Activated T-cell treated with anti-CD3 and anti-CD28 coated beads, Interleukin-2, amount 50 U/mL, for 4 hours (primary cell): Measurements from ENCODE around the gene ZW10. TPM values are rescaled to one million over a fixed set of nuclear protein-coding genes. Genes with fewer than 3 reads are reported as not detected.

Experiments
- ATAC-seq, 2 donors: fragments of 200-7000 bp; cut with Tn5 transposase; one replicate each; pipeline ENCODE4 v1.10.0; 2021
- DNase-seq: peaks from one replicate; pipeline ENCODE4 v3.0.0-alpha.2; 2020
- H3K27me3 Mint-ChIP-seq: one replicate; pipeline ENCODE4 v1.8.0; 2021; ENCODE audit warnings: low read depth, mixed read lengths
- H3K36me3 Mint-ChIP-seq: one replicate; pipeline ENCODE4 v1.8.0; 2022; ENCODE audit warnings: mixed read lengths; ENCODE audit not compliant: insufficient read depth
- H3K4me1 Mint-ChIP-seq: one replicate; pipeline ENCODE4 v1.8.0; 2021; ENCODE audit warnings: low read depth, mixed read lengths
- H3K4me3 Mint-ChIP-seq: one replicate; pipeline ENCODE4 v1.8.0; 2021; ENCODE audit warnings: mild to moderate bottlenecking, moderate library complexity, mixed read lengths
- H3K9me3 Mint-ChIP-seq: one replicate; pipeline ENCODE4 v1.8.0; 2021; ENCODE audit warnings: mixed read lengths
- total RNA-seq, 3 donors: library from RNA; stranded (reverse); gene quantifications; one replicate each; pipeline ENCODE4 v1.2.1, GENCODE V29; 2021

Gene ZW10
- total RNA-seq, 3 donors from 2014 or later, result 19.8 to 20.6 (median 20.1) TPM

DNA sequence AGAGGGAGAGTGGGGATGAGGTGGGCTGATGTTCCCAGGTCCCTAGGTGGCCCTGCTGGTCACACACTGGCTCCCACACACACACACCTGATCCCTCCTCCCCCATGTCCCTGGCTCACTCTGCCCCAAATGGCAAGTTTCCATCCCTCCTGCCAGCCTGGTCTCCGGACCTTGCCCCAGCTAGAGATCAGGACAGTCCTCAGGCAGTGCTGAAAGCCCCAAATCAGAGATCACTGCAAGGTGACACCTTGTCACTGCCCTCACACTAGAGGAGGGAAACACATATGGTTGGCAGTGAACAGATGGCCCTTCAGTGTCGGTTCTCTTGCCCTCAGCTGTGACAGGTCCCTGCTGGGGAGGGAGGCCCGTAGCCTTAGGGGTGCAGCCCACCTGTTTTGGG is 75.0 kb downstream of the ZW10 start:
- no peaks in the 10 kb centered on the region for H3K27me3 Mint-ChIP-seq
- ATAC-seq, result no peak
- H3K36me3 Mint-ChIP-seq, result no peaks in the 10 kb centered on the region

GRCh38 chr11:113697756-113698407 is 75.6 kb downstream of the ZW10 start:
- Mint-ChIP-seq H3K4me1 (no peaks in the 10 kb centered on the region), H3K4me3 (no peak overlapping the region), H3K27me3 (no peaks in the 10 kb centered on the region), H3K9me3 (no peaks in the 10 kb centered on the region), H3K36me3 (no peaks in the 10 kb centered on the region)
- ATAC-seq, result no peak
- no peak for DNase-seq

More for the DNA sequence above, 75.0 kb downstream of the ZW10 start:
- no peak for DNase-seq
- Mint-ChIP-seq H3K4me1 (no peaks in the 10 kb centered on the region), H3K4me3 (no peak overlapping the region), H3K9me3 (no peaks in the 10 kb centered on the region)

- no peaks in the 10 kb centered on the region for H3K4me1 Mint-ChIP-seq
- H3K36me3 Mint-ChIP-seq, result peaks cover 2% of the 10 kb centered on the region
- no peak overlapping the region for H3K4me3 Mint-ChIP-seq
- H3K27me3 Mint-ChIP-seq, result no peaks in the 10 kb centered on the region
- ATAC-seq (no peak), DNase-seq (no peak)
- no peaks in the 10 kb centered on the region for H3K9me3 Mint-ChIP-seq
Measured at GRCh38 chr11:113697111-113697510, 76.4 kb downstream of the ZW10 start.

DNA sequence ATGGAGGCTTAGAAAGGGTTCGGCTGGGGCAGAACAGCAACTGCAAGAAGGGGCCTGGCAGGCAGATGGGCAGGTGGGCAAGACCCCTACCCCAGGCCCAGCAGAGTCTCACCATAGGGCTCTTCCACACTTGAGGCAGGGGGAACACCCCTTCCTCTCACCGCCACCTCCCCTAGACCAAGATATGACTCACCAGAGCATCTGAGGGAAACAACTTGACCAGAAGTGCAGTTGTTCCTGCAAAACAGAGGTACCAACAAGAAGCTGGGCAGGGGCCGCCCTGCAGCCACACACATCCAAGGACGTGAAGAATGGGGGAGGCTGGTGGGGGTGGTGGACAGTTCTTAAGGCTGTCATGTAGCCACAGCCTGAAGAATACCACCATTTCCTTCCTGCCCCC is 78.3 kb downstream of the ZW10 start:
- no peaks in the 10 kb centered on the region for H3K9me3 Mint-ChIP-seq
- no peaks in the 10 kb centered on the region for H3K4me1 Mint-ChIP-seq
- no peak for ATAC-seq
- no peaks in the 10 kb centered on the region for H3K27me3 Mint-ChIP-seq
- no peak for DNase-seq
- H3K4me3 Mint-ChIP-seq, result no peak overlapping the region
- peaks cover 3% of the 10 kb centered on the region for H3K36me3 Mint-ChIP-seq

- no peak for ATAC-seq
- no peaks in the 10 kb centered on the region for H3K4me1 Mint-ChIP-seq
- peaks cover 3% of the 10 kb centered on the region for H3K36me3 Mint-ChIP-seq
- DNase-seq, result no peak
- no peaks in the 10 kb centered on the region for H3K9me3 Mint-ChIP-seq
- no peaks in the 10 kb centered on the region for H3K27me3 Mint-ChIP-seq
- H3K4me3 Mint-ChIP-seq, result no peak overlapping the region
Measured at GRCh38 chr11:113694390-113694789, 79.1 kb downstream of the ZW10 start.

DNA sequence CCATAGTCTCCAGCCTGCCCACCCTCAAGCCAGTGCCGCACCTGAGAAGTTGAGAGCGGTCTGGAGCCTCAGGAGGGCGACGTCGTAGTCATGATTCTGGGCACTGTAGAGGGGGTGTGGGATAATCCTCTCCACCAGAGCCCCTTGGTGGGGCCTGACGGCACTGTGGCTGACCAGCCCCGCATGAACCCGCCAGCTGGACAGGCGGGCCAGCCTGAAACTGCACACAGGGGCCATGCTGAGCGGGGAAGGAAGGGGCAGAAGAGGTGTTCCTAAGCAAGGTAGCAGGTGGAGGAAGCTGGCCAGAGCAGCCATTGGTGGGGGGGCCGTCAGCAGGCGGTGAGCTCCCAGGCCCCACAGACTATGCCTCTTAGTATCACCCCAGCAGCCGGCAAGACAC is 80.5 kb downstream of the ZW10 start:
- ATAC-seq, result no peak
- H3K9me3 Mint-ChIP-seq, result no peaks in the 10 kb centered on the region

GRCh38 chr11:113690619-113691569 is 82.6 kb downstream of the ZW10 start:
- no peaks in the 10 kb centered on the region for H3K4me1 Mint-ChIP-seq
- H3K27me3 Mint-ChIP-seq, result no peaks in the 10 kb centered on the region
- ATAC-seq (no peak), DNase-seq (no peak)
- H3K4me3 Mint-ChIP-seq, result no peak overlapping the region
- peaks cover 3% of the 10 kb centered on the region for H3K36me3 Mint-ChIP-seq
- H3K9me3 Mint-ChIP-seq, result no peaks in the 10 kb centered on the region

More for the DNA sequence above, 80.5 kb downstream of the ZW10 start:
- Mint-ChIP-seq H3K4me3 (no peak overlapping the region), H3K36me3 (peaks cover 3% of the 10 kb centered on the region), H3K27me3 (no peaks in the 10 kb centered on the region), H3K4me1 (no peaks in the 10 kb centered on the region)
- no peak for DNase-seq

DNA sequence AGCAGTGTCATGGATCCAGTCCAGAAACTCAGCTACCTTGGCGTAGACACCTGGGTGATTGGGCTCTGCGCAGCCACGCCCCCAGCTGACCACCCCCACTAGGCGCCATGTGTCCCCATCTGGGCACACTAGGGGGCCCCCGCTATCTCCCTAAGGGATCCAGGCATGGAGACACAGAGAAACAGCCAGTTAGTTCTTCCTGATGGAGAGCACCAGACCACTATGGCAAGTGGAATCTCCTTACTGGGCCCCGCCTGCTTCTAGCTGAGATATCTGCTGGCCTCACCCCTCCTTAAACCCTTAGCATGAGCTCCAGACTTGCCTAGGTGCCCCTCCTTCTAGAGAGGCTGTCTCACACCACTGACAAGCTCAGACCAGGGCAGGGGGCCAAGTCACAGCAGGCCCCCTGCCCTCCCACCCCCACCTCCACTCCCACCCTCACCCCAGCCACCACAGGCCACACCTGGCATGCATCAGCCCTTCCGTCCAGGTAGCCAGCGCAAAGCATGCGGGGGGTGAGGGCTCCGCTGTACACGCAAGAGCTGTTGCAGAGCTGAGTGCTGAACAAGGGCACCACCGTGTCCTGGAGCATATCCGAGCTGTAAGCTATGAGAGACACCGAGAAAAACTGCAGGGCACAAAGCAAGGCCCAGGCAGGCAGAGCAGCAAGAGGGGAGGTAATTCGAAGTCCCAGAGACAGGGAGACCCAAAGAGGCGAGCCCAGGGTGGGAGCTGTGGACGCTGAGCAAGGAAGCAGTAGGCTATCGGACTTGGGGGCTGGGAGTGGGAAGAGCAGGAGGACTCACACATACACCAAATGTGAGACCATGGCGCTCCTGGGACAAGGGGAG is 83.5 kb downstream of the ZW10 start:
- Mint-ChIP-seq H3K4me1 (no peaks in the 10 kb centered on the region), H3K27me3 (no peaks in the 10 kb centered on the region), H3K36me3 (peaks cover 3% of the 10 kb centered on the region), H3K4me3 (no peak overlapping the region), H3K9me3 (no peaks in the 10 kb centered on the region)
- no peak for ATAC-seq
- DNase-seq, result no peak

- Mint-ChIP-seq H3K4me1 (no peaks in the 10 kb centered on the region), H3K4me3 (no peak overlapping the region), H3K9me3 (no peaks in the 10 kb centered on the region), H3K27me3 (peaks cover 2% of the 10 kb centered on the region), H3K36me3 (no peaks in the 10 kb centered on the region)
- DNase-seq (no peak), ATAC-seq (no peak)
Measured at GRCh38 chr11:113685654-113686359, 87.7 kb downstream of the ZW10 start.

GRCh38 chr11:113684496-113684895 is 89.0 kb downstream of the ZW10 start:
- no peaks in the 10 kb centered on the region for H3K36me3 Mint-ChIP-seq
- DNase-seq (no peak), ATAC-seq (no peak)
- H3K27me3 Mint-ChIP-seq, result peaks cover 2% of the 10 kb centered on the region
- no peaks in the 10 kb centered on the region for H3K4me1 Mint-ChIP-seq
- no peak overlapping the region for H3K4me3 Mint-ChIP-seq
- no peaks in the 10 kb centered on the region for H3K9me3 Mint-ChIP-seq

DNA sequence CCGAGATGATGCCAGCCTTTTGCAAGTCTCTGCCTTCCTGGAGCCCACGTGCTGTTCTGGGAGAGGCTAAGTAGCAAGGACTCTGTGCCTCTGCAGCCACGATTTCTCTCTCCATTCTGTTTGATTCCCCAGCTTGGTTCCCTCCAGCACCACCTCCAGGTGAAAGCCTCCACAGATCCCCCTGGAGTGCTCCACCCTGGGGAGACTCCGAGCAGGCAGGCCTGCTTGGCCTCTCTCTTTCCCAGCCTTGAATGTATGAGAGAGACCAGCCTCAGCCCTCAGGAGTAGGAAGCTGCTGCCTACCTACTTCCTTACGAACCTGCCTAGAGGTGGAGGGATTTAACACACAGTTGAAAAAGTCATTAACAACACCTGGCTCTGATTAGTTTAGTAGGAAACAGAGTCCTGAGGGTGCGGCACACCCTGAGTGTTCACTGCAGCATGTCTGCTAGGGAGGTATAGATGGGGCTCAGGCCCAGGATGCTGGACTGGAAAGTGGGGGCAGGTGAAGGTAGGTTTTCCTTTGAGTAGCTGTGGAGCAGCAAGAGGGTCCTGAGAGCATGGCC is 89.9 kb downstream of the ZW10 start:
- Mint-ChIP-seq H3K4me3 (no peak overlapping the region), H3K36me3 (no peaks in the 10 kb centered on the region), H3K27me3 (peaks cover 2% of the 10 kb centered on the region), H3K9me3 (no peaks in the 10 kb centered on the region), H3K4me1 (no peaks in the 10 kb centered on the region)
- ATAC-seq (no peak), DNase-seq (no peak)
